Right hindlimb (tissue), 1 donor: ENCODE data around the gene PRKAG2.

Source experiments
- DNase-seq: peaks from one replicate; pipeline ENCODE4 v3.0.0-alpha.2; 2018

PRKAG2 gene

GRCh38 chr7:151864081-151864480 lies 12.8 kb downstream of the PRKAG2 start:
- no peak for DNase-seq

GRCh38 chr7:151863386-151864079 lies 13.4 kb downstream of the PRKAG2 start:
- no peak for DNase-seq

- DNase-seq = no peak
These were observed 14.1 kb downstream of the PRKAG2 start for GRCh38 chr7:151862606-151863381.

GRCh38 chr7:151861881-151862280 lies 15.0 kb downstream of the PRKAG2 start:
- no peak for DNase-seq

GRCh38 chr7:151860771-151861170 lies 16.1 kb downstream of the PRKAG2 start:
- DNase-seq = no peak

GRCh38 chr7:151859948-151860685 lies 16.8 kb downstream of the PRKAG2 start:
- DNase-seq = no peak

- no peak for DNase-seq
These were observed 17.6 kb downstream of the PRKAG2 start for GRCh38 chr7:151859111-151859947.

GRCh38 chr7:151858456-151858855 lies 18.5 kb downstream of the PRKAG2 start:
- no peak for DNase-seq

GRCh38 chr7:151857866-151858450 lies 19.0 kb downstream of the PRKAG2 start:
- no peak for DNase-seq

- DNase-seq = no peak
These were observed 19.5 kb downstream of the PRKAG2 start for GRCh38 chr7:151857412-151857811.

- DNase-seq = no peak
These were observed 20.4 kb downstream of the PRKAG2 start for GRCh38 chr7:151856516-151856915.

GRCh38 chr7:151856098-151856497 lies 20.8 kb downstream of the PRKAG2 start:
- DNase-seq = no peak

- DNase-seq = no peak
These were observed 22.2 kb downstream of the PRKAG2 start for GRCh38 chr7:151854720-151855071.

GRCh38 chr7:151853896-151854719 lies 22.8 kb downstream of the PRKAG2 start:
- DNase-seq = no peak

- no peak for DNase-seq
These were observed 24.2 kb downstream of the PRKAG2 start for GRCh38 chr7:151852486-151853396.

- DNase-seq = no peak
These were observed 25.1 kb downstream of the PRKAG2 start for GRCh38 chr7:151851782-151852181.

GRCh38 chr7:151851145-151851751 lies 25.7 kb downstream of the PRKAG2 start:
- DNase-seq = no peak

- no peak for DNase-seq
These were observed 26.3 kb downstream of the PRKAG2 start for GRCh38 chr7:151850491-151851124.

GRCh38 chr7:151849879-151850260 lies 27.0 kb downstream of the PRKAG2 start:
- no peak for DNase-seq
